Neuronal stem cell (in vitro differentiated cells): ENCODE data around the gene DCAF4.
A peak's percentile ranks its signal among the peaks of the same experiment; 100 is the strongest.

Source experiments
- DNase-seq: peaks from one replicate; pipeline ENCODE4 v3.0.0-alpha.2; 2013; ENCODE audit warnings: low spot score
- H2AFZ ChIP-seq: one replicate; pipeline ENCODE4 v1.6.1; 2013; ENCODE audit warnings: mild to moderate bottlenecking, low read length, inconsistent platforms
- H2AK5ac ChIP-seq: 2 replicates; pipeline ENCODE4 v1.6.1; 2013; ENCODE audit warnings: low read depth, mild to moderate bottlenecking, inconsistent platforms, low read length, moderate library complexity, mixed read lengths
- H2BK120ac ChIP-seq: 2 replicates; pipeline ENCODE4 v1.6.1; 2013; ENCODE audit warnings: low read depth, mild to moderate bottlenecking, inconsistent platforms, low read length, moderate library complexity, mixed read lengths
- H2BK12ac ChIP-seq: one replicate; pipeline ENCODE4 v1.6.1; 2013; ENCODE audit warnings: low read length, inconsistent platforms
- H2BK15ac ChIP-seq: 2 replicates; pipeline ENCODE4 v1.6.1; 2013; ENCODE audit warnings: mild to moderate bottlenecking, low read length, inconsistent platforms, mixed read lengths
- H2BK5ac ChIP-seq: one replicate; pipeline ENCODE4 v1.6.1; 2013; ENCODE audit warnings: inconsistent platforms, mild to moderate bottlenecking, low read length, moderate library complexity
- H3K14ac ChIP-seq: one replicate; pipeline ENCODE4 v1.6.1; 2013; ENCODE audit warnings: low read length, inconsistent platforms
- H3K18ac ChIP-seq: 2 replicates; pipeline ENCODE4 v1.6.1; 2013; ENCODE audit warnings: low read length, inconsistent platforms
- H3K23ac ChIP-seq: 2 replicates; pipeline ENCODE4 v1.6.1; 2013; ENCODE audit warnings: low read depth, mild to moderate bottlenecking, mixed read lengths, low read length, inconsistent platforms; ENCODE audit not compliant: poor library complexity
- H3K27ac ChIP-seq: replicated peaks from 3 replicates; pipeline ENCODE4 v1.5.1; 2013; ENCODE audit warnings: low read length, inconsistent platforms
- H3K27me3 ChIP-seq, 3 experiments: 2 replicates each; pipeline ENCODE4 v1.6.1; 2013; ENCODE audit warnings: low read length in 3 of 3, mild to moderate bottlenecking in 2 of 3, inconsistent platforms in 1 of 3, low read depth in 1 of 3, mixed read lengths in 1 of 3, moderate library complexity in 1 of 3; ENCODE audit not compliant: control insufficient read depth in 3 of 3, insufficient read depth in 3 of 3
- H3K36me3 ChIP-seq, 2 donors: replicated peaks in 1 of 2; 2 replicates each; pipeline ENCODE4 v1.6.1; 2013; ENCODE audit warnings: low read length in 2 of 2; ENCODE audit not compliant: control insufficient read depth in 2 of 2, insufficient read depth in 2 of 2
- H3K4ac ChIP-seq: 2 replicates; pipeline ENCODE4 v1.6.1; 2013; ENCODE audit warnings: inconsistent platforms, mild to moderate bottlenecking, low read length, moderate library complexity
- H3K4me1 ChIP-seq, 2 donors: 1 replicate in 1 of 2; 2 replicates in 1 of 2; pipeline ENCODE4 v1.6.1; 2013; ENCODE audit warnings: low read length in 2 of 2, low read depth in 1 of 2; ENCODE audit not compliant: control insufficient read depth in 2 of 2, insufficient read depth in 1 of 2
- H3K4me2 ChIP-seq: one replicate; pipeline ENCODE4 v1.6.1; 2013; ENCODE audit warnings: mild to moderate bottlenecking, low read length, inconsistent platforms; ENCODE audit not compliant: insufficient read depth, poor library complexity, severe bottlenecking
- H3K4me3 ChIP-seq, 2 donors: 2 replicates each; pipeline ENCODE4 v1.5.1; 2013; ENCODE audit warnings: low read length in 2 of 2, mild to moderate bottlenecking in 2 of 2, inconsistent platforms in 1 of 2, moderate library complexity in 1 of 2
- H3K79me1 ChIP-seq: one replicate; pipeline ENCODE4 v1.6.1; 2013; ENCODE audit warnings: low read depth, mild to moderate bottlenecking, inconsistent platforms, low read length, moderate library complexity
- H3K9ac ChIP-seq: one replicate; pipeline ENCODE4 v1.6.1; 2013; ENCODE audit warnings: mild to moderate bottlenecking, low read depth, low read length, inconsistent platforms; ENCODE audit not compliant: poor library complexity
- H3K9me3 ChIP-seq, 2 donors: replicated peaks in 1 of 2; 2 replicates each; pipeline versions ENCODE3 to v1.6.1; 2013; ENCODE audit warnings: low read length in 2 of 2, mild to moderate bottlenecking in 2 of 2, inconsistent platforms in 1 of 2, low read depth in 1 of 2, mixed read lengths in 1 of 2, moderate library complexity in 1 of 2; ENCODE audit not compliant: control insufficient read depth in 2 of 2, insufficient read depth in 1 of 2
- H4K8ac ChIP-seq: one replicate; pipeline ENCODE4 v1.6.1; 2013; ENCODE audit warnings: low read depth, mild to moderate bottlenecking, inconsistent platforms, low read length, moderate library complexity
- H4K91ac ChIP-seq: one replicate; pipeline ENCODE4 v1.6.1; 2013; ENCODE audit warnings: low read length, low read depth, mild to moderate bottlenecking, inconsistent platforms; ENCODE audit not compliant: poor library complexity
- WGBS, 2 donors: extraction: QIAGEN DNeasy Blood & Tissue Kit; methylation state at CpG; one replicate each; pipeline ENCODE4 v1.1.7; 2013; ENCODE audit warnings: missing lambda C conversion rate in 2 of 2, mixed read lengths in 1 of 2; ENCODE audit not compliant: insufficient read length in 2 of 2, insufficient replicate concordance in 1 of 2; ENCODE audit errors: extremely low coverage in 2 of 2; 5-methylcytosine and 5-hydroxymethylcytosine counted together

The DCAF4 gene

DNA sequence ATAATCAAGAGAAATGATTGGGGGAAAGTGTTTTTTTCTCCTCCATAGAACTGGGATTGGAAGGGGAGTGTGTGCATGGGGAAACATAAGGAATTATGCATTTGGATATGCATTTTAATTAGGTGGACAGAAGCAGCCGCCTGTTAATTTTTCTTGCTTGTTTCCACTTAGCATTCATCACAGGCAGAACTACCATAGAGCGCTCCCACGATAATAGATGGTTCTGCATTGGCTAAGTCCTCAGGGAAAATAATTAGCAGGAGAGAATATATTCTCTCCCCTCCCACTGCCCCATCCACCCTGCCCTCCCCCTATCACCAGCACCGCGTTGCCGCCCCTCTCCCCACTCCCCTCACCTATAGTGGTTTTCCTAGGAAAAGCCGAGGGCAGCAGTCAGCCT is 43.8 kb upstream of the DCAF4 start:
- H4K91ac ChIP-seq = no peak overlapping the region
- no peak overlapping the region for H2BK12ac ChIP-seq
- H2BK5ac ChIP-seq = no peak overlapping the region
- H3K27me3 ChIP-seq = peaks cover 0 to 12% (median 0%) of the 10 kb centered on the region in 3 experiments
- H3K18ac ChIP-seq = no peak overlapping the region
- no peaks in the 10 kb centered on the region for H3K79me1 ChIP-seq
- H3K4ac ChIP-seq = no peak overlapping the region
- H2BK120ac ChIP-seq = no peak overlapping the region
- no peak overlapping the region for H2AK5ac ChIP-seq
- peaks cover 0 to 3% of the 10 kb centered on the region in 2 donors for H3K4me1 ChIP-seq
- DNase-seq = no peak
- no peak overlapping the region for H2BK15ac ChIP-seq
- WGBS, 2 donors = no CpG with 5 or more reads among the region's 7 CpGs
- no peak overlapping the region for H3K9ac ChIP-seq
- no peak overlapping the region for H3K4me3 ChIP-seq
- H3K14ac ChIP-seq = no peak overlapping the region
- no peak overlapping the region for H2AFZ ChIP-seq
- H3K4me2 ChIP-seq = no peak overlapping the region
- no peaks in the 10 kb centered on the region for H3K9me3 ChIP-seq
- H3K27ac ChIP-seq = no peak overlapping the region
- no peak overlapping the region for H4K8ac ChIP-seq
- no peak overlapping the region for H3K23ac ChIP-seq
- H3K36me3 ChIP-seq = no peaks in the 10 kb centered on the region

- Histone ChIP-seq H3K27me3 (peaks cover 0 to 18% (median 0%) of the 10 kb centered on the region in 3 experiments), H3K4me2 (no peak overlapping the region), H3K79me1 (no peaks in the 10 kb centered on the region), H3K9ac (no peak overlapping the region), H3K4me3 (no peak overlapping the region), H4K8ac (no peak overlapping the region), H3K9me3 (no peaks in the 10 kb centered on the region), H2BK5ac (no peak overlapping the region), H2AK5ac (no peak overlapping the region), H4K91ac (no peak overlapping the region), H3K18ac (no peak overlapping the region), H3K27ac (no peak overlapping the region), H3K23ac (no peak overlapping the region), H2AFZ (no peak overlapping the region), H2BK12ac (no peak overlapping the region), H3K4me1 (peaks cover 0 to 3% of the 10 kb centered on the region in 2 donors), H3K36me3 (no peaks in the 10 kb centered on the region), H3K4ac (no peak overlapping the region), H2BK120ac (no peak overlapping the region), H3K14ac (no peak overlapping the region), H2BK15ac (no peak overlapping the region)
- no CpG with 5 or more reads among the region's 2 CpGs for WGBS, 2 donors
- no peak for DNase-seq
Observed at GRCh38 chr14:72883109-72883508, 43.2 kb upstream of the DCAF4 start.

GRCh38 chr14:72883961-72884360 is 42.3 kb upstream of the DCAF4 start:
- H3K23ac ChIP-seq = no peak overlapping the region
- H3K14ac ChIP-seq = no peak overlapping the region
- H2BK5ac ChIP-seq = no peak overlapping the region
- peaks cover 0 to 3% of the 10 kb centered on the region in 2 donors for H3K4me1 ChIP-seq
- H4K8ac ChIP-seq = no peak overlapping the region
- no peak overlapping the region for H2BK15ac ChIP-seq
- no peak overlapping the region for H4K91ac ChIP-seq
- DNase-seq = no peak
- no peak overlapping the region for H3K4me2 ChIP-seq
- no peaks in the 10 kb centered on the region for H3K9me3 ChIP-seq
- H3K27ac ChIP-seq = no peak overlapping the region
- no peak overlapping the region for H3K4me3 ChIP-seq
- H3K79me1 ChIP-seq = no peaks in the 10 kb centered on the region
- H2BK12ac ChIP-seq = no peak overlapping the region
- peaks cover 0 to 26% (median 0%) of the 10 kb centered on the region in 3 experiments for H3K27me3 ChIP-seq
- H2BK120ac ChIP-seq = no peak overlapping the region
- no CpG with 5 or more reads among the region's 4 CpGs for WGBS, 2 donors
- H3K9ac ChIP-seq = no peak overlapping the region
- H3K18ac ChIP-seq = no peak overlapping the region
- no peak overlapping the region for H2AK5ac ChIP-seq
- no peak overlapping the region for H3K4ac ChIP-seq
- H2AFZ ChIP-seq = peak overlapping the region; percentile 42
- no peaks in the 10 kb centered on the region for H3K36me3 ChIP-seq

- no peak overlapping the region for H4K91ac ChIP-seq
- H3K79me1 ChIP-seq = no peaks in the 10 kb centered on the region
- no peak overlapping the region for H3K23ac ChIP-seq
- no peaks in the 10 kb centered on the region for H3K9me3 ChIP-seq
- peaks cover 0 to 30% (median 0%) of the 10 kb centered on the region in 3 experiments for H3K27me3 ChIP-seq
- H3K18ac ChIP-seq = no peak overlapping the region
- H3K4me3 ChIP-seq = no peak overlapping the region
- H2BK15ac ChIP-seq = no peak overlapping the region
- H3K4me2 ChIP-seq = no peak overlapping the region
- no peak overlapping the region for H2AFZ ChIP-seq
- peaks cover 0 to 5% of the 10 kb centered on the region in 2 donors for H3K4me1 ChIP-seq
- H2BK5ac ChIP-seq = no peak overlapping the region
- H2BK12ac ChIP-seq = no peak overlapping the region
- no peaks in the 10 kb centered on the region for H3K36me3 ChIP-seq
- DNase-seq = no peak
- H2AK5ac ChIP-seq = no peak overlapping the region
- no peak overlapping the region for H3K4ac ChIP-seq
- no CpG with 5 or more reads among the region's 4 CpGs for WGBS, 2 donors
- no peak overlapping the region for H3K9ac ChIP-seq
- no peak overlapping the region for H3K27ac ChIP-seq
- H4K8ac ChIP-seq = no peak overlapping the region
- peak overlapping the region; percentile 91 for H3K14ac ChIP-seq
- no peak overlapping the region for H2BK120ac ChIP-seq
Observed at GRCh38 chr14:72884386-72884785, 41.9 kb upstream of the DCAF4 start.
